Activated naive CD4-positive, alpha-beta T cell treated with anti-CD3 and anti-CD28 coated beads, Interleukin-2, amount 10 ng/mL, durations not matched to agents 5 hours and 36 hours (primary cell): ENCODE results near the gene MAN2A1. TPM values are rescaled to one million over a fixed set of nuclear protein-coding genes. Genes with fewer than 3 reads are reported as not detected.

Source experiments
- total RNA-seq, 2 experiments: library from RNA; stranded (reverse); gene quantifications; one replicate each; pipeline ENCODE4 v1.2.3, GENCODE V29; 2021

The MAN2A1 gene
- 10 to 100 TPM; 41.1 to 42.5 TPM for total RNA-seq

DNA sequence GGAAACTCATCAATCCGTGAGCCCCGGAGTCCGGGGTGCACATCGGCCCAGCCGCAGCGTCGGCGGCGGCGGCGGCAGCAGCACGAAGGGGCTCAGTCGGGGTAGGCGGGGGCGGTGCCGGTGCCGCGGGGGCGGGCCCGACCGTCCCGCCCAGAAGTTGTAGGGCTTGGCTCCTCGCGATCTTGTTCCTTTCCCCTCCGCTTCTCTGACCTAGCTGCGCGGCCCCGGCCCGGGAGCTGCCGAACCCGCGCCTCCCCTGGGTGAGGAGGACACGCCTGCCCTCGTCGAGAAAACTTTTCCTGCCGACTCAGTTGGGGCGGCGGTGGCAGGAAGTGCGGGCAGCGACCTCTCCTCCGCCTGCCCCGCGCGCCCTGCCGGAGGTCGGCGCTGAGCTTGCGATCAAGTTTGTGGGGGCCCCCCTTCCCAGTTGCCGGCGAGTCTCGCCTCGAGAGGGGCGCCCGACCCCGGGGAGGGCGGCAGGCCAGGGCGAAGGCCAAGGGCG, at the start of gene MAN2A1:
Gene MAN2A1 (plus strand): TSS at position 188 of the 502 bp plus-strand sequence. CDS start 491 bp downstream, outside the sequence.

